ENCODE results near the gene GLB1L3. TPM values are rescaled to one million over a fixed set of nuclear protein-coding genes. Genes with fewer than 3 reads are reported as not detected.
"Not testable (repeated sequence)": the region's sequence is repeated elsewhere in the genome, so short reads cannot be mapped to it uniquely, and the experiment has no call there.

GLB1L3 gene
- total RNA-seq, 1 experiment from 2014 or later: 0.17 TPM

GRCh38 chr11:134341805-134342571 is 65.8 kb downstream of the GLB1L3 start:
- DNase-seq (ENCODE audit: low spot score): no peak
- Histone ChIP-seq H3K9me3 (ENCODE audit: low read depth, low read length, poor library complexity, severe bottlenecking) (no peaks in the 10 kb centered on the region), H3K4me1 (ENCODE audit: insufficient read depth, low read length, poor library complexity, severe bottlenecking) (no peaks in the 10 kb centered on the region), H3K27ac (ENCODE audit: low read depth, low read length, poor library complexity, severe bottlenecking) (no peak overlapping the region), H3K36me3 (ENCODE audit: insufficient read depth, low read length, poor library complexity, severe bottlenecking) (no peaks in the 10 kb centered on the region), H3K4me3 (ENCODE audit: low read depth, low read length, poor library complexity, severe bottlenecking) (no peak overlapping the region), H3K27me3 (replicated peaks; ENCODE audit: insufficient read depth, low read depth, low read length, poor library complexity) (no peaks in the 10 kb centered on the region)
- intact Hi-C loops (cut with micrococcal nuclease; ENCODE audit: unreplicated experiment): no loop called here
- no peak for TF ChIP-seq EZH2 (IDR thresholded peaks at IDR 0.05; ENCODE audit: borderline replicate concordance, low read depth, low read length, poor library complexity, severe bottlenecking)
- ChIA-PET CTCF (no interaction called here), POLR2A (ENCODE audit: low non-redundant PET) (no interaction called here)
- no TSS peak for BruUV-seq (replicated peaks)

GRCh38 chr11:134342572-134343340 is 66.6 kb downstream of the GLB1L3 start:
- intact Hi-C loops (cut with micrococcal nuclease; ENCODE audit: unreplicated experiment): no loop called here

GRCh38 chr11:134343646-134344045 is 67.5 kb downstream of the GLB1L3 start:
- DNase-seq (ENCODE audit: low spot score): no peak
- H3K27ac ChIP-seq (ENCODE audit: low read depth, low read length, poor library complexity, severe bottlenecking): no peak overlapping the region
- no peaks in the 10 kb centered on the region for H3K4me1 ChIP-seq (ENCODE audit: insufficient read depth, low read length, poor library complexity, severe bottlenecking)
- TF ChIP-seq EZH2 (IDR thresholded peaks at IDR 0.05; ENCODE audit: borderline replicate concordance, low read depth, low read length, poor library complexity, severe bottlenecking): no peak
- no peak for TF ChIP-seq CTCF (conservative IDR thresholded peaks at IDR 0.05; ENCODE audit: low read depth, low read length)
- ChIA-PET POLR2A (ENCODE audit: low non-redundant PET) (interaction anchor here (0.5 kb wide), 1 partner anchor 144 kb away, joined by 3 read pairs; no protein-coding TSS in a partner anchor), CTCF (no interaction called here)
- intact Hi-C loops (cut with micrococcal nuclease; ENCODE audit: unreplicated experiment): loop anchor here (1.0 kb wide), 1 partner anchor 62 kb away; no protein-coding TSS in a partner anchor
- H3K27me3 ChIP-seq (replicated peaks; ENCODE audit: insufficient read depth, low read depth, low read length, poor library complexity): no peaks in the 10 kb centered on the region
- H3K36me3 ChIP-seq (ENCODE audit: insufficient read depth, low read length, poor library complexity, severe bottlenecking): no peaks in the 10 kb centered on the region
- BruUV-seq (replicated peaks): no TSS peak
- no peak overlapping the region for H3K4me3 ChIP-seq (ENCODE audit: low read depth, low read length, poor library complexity, severe bottlenecking)
- no peaks in the 10 kb centered on the region for H3K9me3 ChIP-seq (ENCODE audit: low read depth, low read length, poor library complexity, severe bottlenecking)

More at GRCh38 chr11:134342572-134343340, 66.6 kb downstream of the GLB1L3 start:
- BruUV-seq (replicated peaks): no TSS peak
- Histone ChIP-seq H3K27me3 (replicated peaks; ENCODE audit: insufficient read depth, low read depth, low read length, poor library complexity) (no peaks in the 10 kb centered on the region), H3K36me3 (ENCODE audit: insufficient read depth, low read length, poor library complexity, severe bottlenecking) (no peaks in the 10 kb centered on the region), H3K4me1 (ENCODE audit: insufficient read depth, low read length, poor library complexity, severe bottlenecking) (no peaks in the 10 kb centered on the region), H3K27ac (ENCODE audit: low read depth, low read length, poor library complexity, severe bottlenecking) (no peak overlapping the region), H3K4me3 (ENCODE audit: low read depth, low read length, poor library complexity, severe bottlenecking) (no peak overlapping the region), H3K9me3 (ENCODE audit: low read depth, low read length, poor library complexity, severe bottlenecking) (no peaks in the 10 kb centered on the region)
- no peak for DNase-seq (ENCODE audit: low spot score)
- POLR2A ChIA-PET (ENCODE audit: low non-redundant PET): no interaction called here
- CTCF ChIA-PET: no interaction called here
- TF ChIP-seq CTCF (conservative IDR thresholded peaks at IDR 0.05; ENCODE audit: low read depth, low read length) (no peak), EZH2 (IDR thresholded peaks at IDR 0.05; ENCODE audit: borderline replicate concordance, low read depth, low read length, poor library complexity, severe bottlenecking) (no peak)

- H3K27ac ChIP-seq (ENCODE audit: low read depth, low read length, poor library complexity, severe bottlenecking); BruUV-seq (replicated peaks); H3K27me3 ChIP-seq (replicated peaks; ENCODE audit: insufficient read depth, low read depth, low read length, poor library complexity); CTCF ChIA-PET; H3K9me3 ChIP-seq (ENCODE audit: low read depth, low read length, poor library complexity, severe bottlenecking); H3K36me3 ChIP-seq (ENCODE audit: insufficient read depth, low read length, poor library complexity, severe bottlenecking); H3K4me3 ChIP-seq (ENCODE audit: low read depth, low read length, poor library complexity, severe bottlenecking); DNase-seq (ENCODE audit: low spot score); H3K4me1 ChIP-seq (ENCODE audit: insufficient read depth, low read length, poor library complexity, severe bottlenecking); POLR2A ChIA-PET (ENCODE audit: low non-redundant PET): not testable (repeated sequence)
- intact Hi-C loops (cut with micrococcal nuclease; ENCODE audit: unreplicated experiment): loop anchor here (1.0 kb wide), 1 partner anchor 63 kb away; no protein-coding TSS in a partner anchor
Observed at GRCh38 chr11:134344497-134345236, 68.5 kb downstream of the GLB1L3 start.
